OCI-LY7 (cell line): ENCODE data around the gene SGTB.

Experiments used
- CTCF ChIP-seq: fragments of 200-600 bp; sonication (generic); conservative IDR thresholded peaks from 2 replicates; pipeline ENCODE4 v1.5.1; 2014; ENCODE audit warnings: mild to moderate bottlenecking, antibody characterized with exemption, low read length, moderate library complexity, mixed read lengths
- EZH2phosphoT487 ChIP-seq: fragments of 200-600 bp; sonication (generic); IDR thresholded peaks from 2 replicates; pipeline ENCODE4 v1.6.1; 2018; ENCODE audit warnings: low read depth, borderline replicate concordance, mild to moderate bottlenecking, mixed run types, antibody characterized with exemption, low read length, moderate library complexity, mixed read lengths

- TF ChIP-seq CTCF (no peak), EZH2phosphoT487 (no peak)
Observed at GRCh38 chr5:65721050-65721719, 724 bp downstream of the SGTB start.
